Measurements from ENCODE around the gene GAS2L1.

The GAS2L1 gene

GRCh38 chr22:29308791-29309262, 2.4 kb downstream of the GAS2L1 start:
- DNase-seq (ENCODE audit: low read depth): peak; percentile 88
- peak overlapping the region; percentile 36 for H3K4me3 ChIP-seq (ENCODE audit: low read depth, low read length)
- TF ChIP-seq, protein P1, sequence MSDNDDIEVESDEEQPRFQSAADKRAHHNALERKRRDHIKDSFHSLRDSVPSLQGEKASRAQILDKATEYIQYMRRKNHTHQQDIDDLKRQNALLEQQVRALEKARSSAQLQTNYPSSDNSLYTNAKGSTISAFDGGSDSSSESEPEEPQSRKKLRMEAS (IDR thresholded peaks at IDR 0.05; ENCODE audit: low read depth, low read length): no peak
- TF ChIP-seq POLR2A (IDR thresholded peaks at IDR 0.05; ENCODE audit: extremely low read depth, insufficient read length): no peak
- no peak for TF ChIP-seq MYC (IDR thresholded peaks at IDR 0.05; ENCODE audit: low read depth, low read length)
- TF ChIP-seq, protein P2, sequence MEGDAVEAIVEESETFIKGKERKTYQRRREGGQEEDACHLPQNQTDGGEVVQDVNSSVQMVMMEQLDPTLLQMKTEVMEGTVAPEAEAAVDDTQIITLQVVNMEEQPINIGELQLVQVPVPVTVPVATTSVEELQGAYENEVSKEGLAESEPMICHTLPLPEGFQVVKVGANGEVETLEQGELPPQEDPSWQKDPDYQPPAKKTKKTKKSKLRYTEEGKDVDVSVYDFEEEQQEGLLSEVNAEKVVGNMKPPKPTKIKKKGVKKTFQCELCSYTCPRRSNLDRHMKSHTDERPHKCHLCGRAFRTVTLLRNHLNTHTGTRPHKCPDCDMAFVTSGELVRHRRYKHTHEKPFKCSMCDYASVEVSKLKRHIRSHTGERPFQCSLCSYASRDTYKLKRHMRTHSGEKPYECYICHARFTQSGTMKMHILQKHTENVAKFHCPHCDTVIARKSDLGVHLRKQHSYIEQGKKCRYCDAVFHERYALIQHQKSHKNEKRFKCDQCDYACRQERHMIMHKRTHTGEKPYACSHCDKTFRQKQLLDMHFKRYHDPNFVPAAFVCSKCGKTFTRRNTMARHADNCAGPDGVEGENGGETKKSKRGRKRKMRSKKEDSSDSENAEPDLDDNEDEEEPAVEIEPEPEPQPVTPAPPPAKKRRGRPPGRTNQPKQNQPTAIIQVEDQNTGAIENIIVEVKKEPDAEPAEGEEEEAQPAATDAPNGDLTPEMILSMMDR (IDR thresholded peaks at IDR 0.05; ENCODE audit: low read depth, low read length): no peak

DNA sequence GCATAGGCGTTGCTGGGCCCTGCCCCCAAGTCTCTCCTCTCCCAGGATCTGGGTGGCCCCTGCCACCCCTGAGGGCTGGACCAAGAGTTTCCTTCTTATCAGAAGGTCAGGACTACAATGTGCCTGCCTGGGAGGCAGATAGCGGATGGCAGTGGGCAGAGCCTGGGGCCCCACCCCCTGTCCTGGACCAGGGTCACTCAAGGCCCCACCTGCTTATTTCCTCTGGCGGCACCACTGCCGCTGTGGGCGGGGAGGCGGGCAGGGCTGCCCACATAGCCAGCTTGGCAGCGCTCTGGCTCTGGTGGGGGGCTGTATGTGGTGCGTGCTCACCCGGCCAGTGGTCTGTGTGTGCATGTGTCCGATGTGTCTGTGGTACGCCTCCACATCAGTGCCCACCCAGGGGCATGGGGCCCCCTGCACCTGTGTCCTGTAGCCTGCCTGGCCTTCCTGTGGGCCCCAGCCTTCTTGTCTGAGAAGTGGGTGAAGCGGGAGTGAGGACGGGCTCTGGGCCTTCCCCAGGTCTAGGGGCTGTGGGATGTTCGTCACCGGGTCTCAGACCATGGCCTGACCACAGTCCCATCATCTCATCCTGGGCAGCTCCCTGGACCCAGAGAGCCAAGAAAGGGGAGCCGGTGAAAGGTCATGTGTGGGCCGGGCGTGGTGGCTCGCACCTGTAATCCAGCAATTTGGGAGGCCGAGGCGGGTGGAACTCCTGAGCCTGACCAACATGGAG, 3.0 kb downstream of the GAS2L1 start:
- peak; percentile 33 for DNase-seq (ENCODE audit: low read depth)
- H3K4me3 ChIP-seq (ENCODE audit: low read depth, low read length): peak overlapping the region; percentile 36
- TF ChIP-seq, protein P1 (IDR thresholded peaks at IDR 0.05; ENCODE audit: low read depth, low read length): no peak
- TF ChIP-seq, protein P2 (IDR thresholded peaks at IDR 0.05; ENCODE audit: low read depth, low read length): no peak
- TF ChIP-seq POLR2A (IDR thresholded peaks at IDR 0.05; ENCODE audit: extremely low read depth, insufficient read length) (no peak), MYC (IDR thresholded peaks at IDR 0.05; ENCODE audit: low read depth, low read length) (no peak)

- no peak for DNase-seq (ENCODE audit: low read depth)
- no peak for TF ChIP-seq POLR2A (IDR thresholded peaks at IDR 0.05; ENCODE audit: extremely low read depth, insufficient read length)
- TF ChIP-seq, protein P1 (IDR thresholded peaks at IDR 0.05; ENCODE audit: low read depth, low read length): no peak
- TF ChIP-seq MYC (IDR thresholded peaks at IDR 0.05; ENCODE audit: low read depth, low read length): no peak
- TF ChIP-seq, protein P2 (IDR thresholded peaks at IDR 0.05; ENCODE audit: low read depth, low read length): no peak
- H3K4me3 ChIP-seq (ENCODE audit: low read depth, low read length): no peak overlapping the region
These were observed 3.8 kb downstream of the GAS2L1 start for GRCh38 chr22:29310065-29310862.

- H3K4me3 ChIP-seq (ENCODE audit: low read depth, low read length): no peak overlapping the region
- DNase-seq (ENCODE audit: low read depth): peak; percentile 86
- TF ChIP-seq, protein P2 (IDR thresholded peaks at IDR 0.05; ENCODE audit: low read depth, low read length): no peak
- TF ChIP-seq POLR2A (IDR thresholded peaks at IDR 0.05; ENCODE audit: extremely low read depth, insufficient read length) (no peak), MYC (IDR thresholded peaks at IDR 0.05; ENCODE audit: low read depth, low read length) (no peak)
- TF ChIP-seq, protein P1 (IDR thresholded peaks at IDR 0.05; ENCODE audit: low read depth, low read length): no peak
These were observed 4.5 kb downstream of the GAS2L1 start for GRCh38 chr22:29310863-29311339.

- DNase-seq (ENCODE audit: low read depth): peak; percentile 23
- no peak overlapping the region for H3K4me3 ChIP-seq (ENCODE audit: low read depth, low read length)
- TF ChIP-seq POLR2A (IDR thresholded peaks at IDR 0.05; ENCODE audit: extremely low read depth, insufficient read length): no peak
- TF ChIP-seq MYC (IDR thresholded peaks at IDR 0.05; ENCODE audit: low read depth, low read length): no peak
- TF ChIP-seq, protein P2 (IDR thresholded peaks at IDR 0.05; ENCODE audit: low read depth, low read length): no peak
- TF ChIP-seq, protein P1 (IDR thresholded peaks at IDR 0.05; ENCODE audit: low read depth, low read length): no peak
These were observed 5.2 kb downstream of the GAS2L1 start for GRCh38 chr22:29311464-29312217.

Data from NB4 (cell line).